Lower leg skin (tissue), 4 donors: ENCODE measurements around the gene G6PC1. TPM values are rescaled to one million over a fixed set of nuclear protein-coding genes. Genes with fewer than 3 reads are reported as not detected.
"Not testable (repeated sequence)": the region's sequence is repeated elsewhere in the genome, so short reads cannot be mapped to it uniquely, and the experiment has no call there.

Experiments
- DNase-seq, 2 donors: peaks; one replicate each; pipeline ENCODE4 v3.0.0-alpha.2; 2019; ENCODE audit warnings: low spot score in 2 of 2
- H3K4me3 ChIP-seq: fragments of 200-600 bp; sonication (generic); 2 replicates; pipeline ENCODE4 v1.5.1; 2017; ENCODE audit warnings: mild to moderate bottlenecking, low read depth; ENCODE audit not compliant: poor library complexity, severe bottlenecking
- CTCF ChIP-seq, 3 donors: fragments of 450-650 bp; IDR thresholded peaks; one replicate each; pipeline ENCODE4 v1.5.1; 2016; ENCODE audit warnings: antibody characterized with exemption in 3 of 3, mild to moderate bottlenecking in 3 of 3, moderate library complexity in 2 of 3
- POLR2A ChIP-seq, 2 donors: fragments of 450-650 bp; IDR thresholded peaks; one replicate each; pipeline ENCODE4 v1.6.1; 2016 to 2017; ENCODE audit warnings: antibody characterized with exemption in 2 of 2, mild to moderate bottlenecking in 1 of 2, moderate library complexity in 1 of 2
- WGBS, 2 donors: methylation state at CpG; one replicate each; pipeline ENCODE4 v1.1.5; 2018; 5-methylcytosine and 5-hydroxymethylcytosine counted together
- intact Hi-C: fragments of 100-400 bp; cut with DNase I; formaldehyde crosslinking; loops from one replicate; pipeline ENCODE4 v1.15.0; 2023; ENCODE audit warnings: low total_unique reads
- total RNA-seq, 4 donors: library from RNA; depleted of rRNA; stranded (reverse); fragments of >200 nt; gene quantifications; one replicate each; pipeline ENCODE4 v1.1.0, GENCODE V29; 2016

The G6PC1 gene
- total RNA-seq, 4 donors from 2014 or later = not detected

GRCh38 chr17:42853968-42854790 lies 46.4 kb upstream of the G6PC1 start:
- H3K4me3 ChIP-seq = no peak overlapping the region
- 76 to 81% methylated on average over 10 to 15 of the region's 15 CpGs for WGBS, 2 donors
- no peak for TF ChIP-seq POLR2A (IDR thresholded peaks at IDR 0.05)
- no peak for TF ChIP-seq CTCF (IDR thresholded peaks at IDR 0.05)

GRCh38 chr17:42855048-42855596 lies 45.5 kb upstream of the G6PC1 start:
- intact Hi-C loops = no loop called here
- WGBS, 2 donors = 79 to 81% methylated on average over 8 of the region's 8 CpGs
- no peak for TF ChIP-seq CTCF (IDR thresholded peaks at IDR 0.05)
- no peak for TF ChIP-seq POLR2A (IDR thresholded peaks at IDR 0.05)
- no peak for DNase-seq
- no peak overlapping the region for H3K4me3 ChIP-seq

More at GRCh38 chr17:42853968-42854790, 46.4 kb upstream of the G6PC1 start:
- intact Hi-C loops = no loop called here
- DNase-seq = no peak

- DNase-seq, H3K4me3 ChIP-seq, intact Hi-C loops: not testable (repeated sequence)
Observed at GRCh38 chr17:42856093-42856492, 44.5 kb upstream of the G6PC1 start.

GRCh38 chr17:42856516-42856915 lies 44.1 kb upstream of the G6PC1 start:
- intact Hi-C loops, DNase-seq, H3K4me3 ChIP-seq: not testable (repeated sequence)
- WGBS, 2 donors = 81 to 85% methylated on average over 6 of the region's 8 CpGs

More at GRCh38 chr17:42856093-42856492, 44.5 kb upstream of the G6PC1 start:
- WGBS, 2 donors = 88 to 91% methylated on average over 6 to 7 of the region's 8 CpGs

GRCh38 chr17:42857389-42857788 lies 43.2 kb upstream of the G6PC1 start:
- intact Hi-C loops = no loop called here
- no peak for DNase-seq
- WGBS, 2 donors = 92 to 100% methylated on average over 1 of the region's 1 CpG
- H3K4me3 ChIP-seq = no peak overlapping the region
- no peak for TF ChIP-seq POLR2A (IDR thresholded peaks at IDR 0.05)
- no peak for TF ChIP-seq CTCF (IDR thresholded peaks at IDR 0.05)

- 76 to 79% methylated on average over 7 of the region's 7 CpGs for WGBS, 2 donors
- TF ChIP-seq CTCF (IDR thresholded peaks at IDR 0.05) = no peak
- TF ChIP-seq POLR2A (IDR thresholded peaks at IDR 0.05) = no peak
- intact Hi-C loops = no loop called here
- no peak overlapping the region for H3K4me3 ChIP-seq
- no peak for DNase-seq
Observed at GRCh38 chr17:42865638-42866094, 34.9 kb upstream of the G6PC1 start.
